HEK293 (cell line): Measurements from ENCODE around the gene CNTNAP5.

ENCODE experiments used
- CTCF ChIA-PET: fragments of 350-600 bp; formaldehyde crosslinking; extraction: SDS; loops from one replicate; lab custom pipeline; 2021; ENCODE audit warnings: antibody characterized with exemption; lab: Yijun Ruan, JAX
- POLR2A ChIA-PET: fragments of 300-600 bp; formaldehyde crosslinking; extraction: SDS; loops from one replicate; lab custom pipeline; 2020; ENCODE audit warnings: antibody characterized with exemption, inconsistent platforms; lab: Yijun Ruan, JAX
- H3K27ac ChIP-seq: fragments of 200-500 bp; sonication (Bioruptor generic); 2 replicates; pipeline ENCODE4 v1.5.1; 2014; ENCODE audit warnings: low read depth, low read length, control low read depth, inconsistent platforms; ENCODE audit errors: extremely low read depth
- H3K36me3 ChIP-seq, 2 experiments: fragments of 200-500 bp in 1 of 2; sonication (Bioruptor generic) in 1 of 2; 1 replicate in 1 of 2; 2 replicates in 1 of 2; pipeline ENCODE4 v1.5.1; 2014 to 2017; ENCODE audit warnings: inconsistent platforms in 2 of 2, low read length in 2 of 2; ENCODE audit not compliant: control insufficient read depth in 2 of 2, insufficient read depth in 1 of 2
- H3K4me1 ChIP-seq: fragments of 200-500 bp; sonication (Bioruptor generic); 2 replicates; pipeline ENCODE4 v1.5.1; 2014; ENCODE audit warnings: mild to moderate bottlenecking, low read length, inconsistent platforms; ENCODE audit not compliant: control insufficient read depth, insufficient read depth
- H3K4me3 ChIP-seq: 2 replicates; pipeline ENCODE4 v1.5.1; 2011; ENCODE audit warnings: low read depth, mild to moderate bottlenecking, control low read depth, low read length, moderate library complexity
- H3K9me3 ChIP-seq: fragments of 200-500 bp; sonication (Bioruptor generic); 2 replicates; pipeline ENCODE4 v1.5.1; 2014; ENCODE audit warnings: low read depth, low read length, inconsistent platforms; ENCODE audit not compliant: control insufficient read depth, insufficient read depth
- MEIS1 ChIP-seq: sonication (generic); formaldehyde crosslinking; IDR thresholded peaks from 2 replicates; pipeline ENCODE4 v1.8.1; 2022; ENCODE audit warnings: missing genetic modification reagents, mild to moderate bottlenecking, borderline replicate concordance
- MYNN ChIP-seq: fragments of 450-650 bp; formaldehyde crosslinking; IDR thresholded peaks from 2 replicates; pipeline ENCODE4 v1.5.1; 2016; ENCODE audit warnings: missing biosample characterization, missing genetic modification characterization, borderline replicate concordance
- ZBTB21 ChIP-seq: fragments of 450-650 bp; formaldehyde crosslinking; IDR thresholded peaks from 2 replicates; pipeline ENCODE4 v1.5.1; 2017; ENCODE audit warnings: missing biosample characterization, missing genetic modification characterization
- ZBTB48 ChIP-seq: fragments of 450-650 bp; formaldehyde crosslinking; IDR thresholded peaks from 2 replicates; pipeline ENCODE4 v1.5.1; 2016; ENCODE audit warnings: missing biosample characterization, missing genetic modification characterization
- ZBTB7A ChIP-seq: fragments of 450-650 bp; formaldehyde crosslinking; IDR thresholded peaks from 2 replicates; pipeline ENCODE4 v1.5.1; 2016; ENCODE audit warnings: low read depth, missing biosample characterization, missing genetic modification characterization
- ZEB2 ChIP-seq: fragments of 450-650 bp; formaldehyde crosslinking; IDR thresholded peaks from 2 replicates; pipeline ENCODE4 v1.5.1; 2016; ENCODE audit warnings: missing biosample characterization, missing genetic modification characterization
- ZNF114 ChIP-seq: fragments of 450-650 bp; formaldehyde crosslinking; IDR thresholded peaks from 2 replicates; pipeline ENCODE4 v1.5.0; 2017; ENCODE audit warnings: missing biosample characterization, missing genetic modification characterization
- ZNF121 ChIP-seq: fragments of 450-650 bp; formaldehyde crosslinking; IDR thresholded peaks from 2 replicates; pipeline ENCODE4 v1.5.1; 2016; ENCODE audit warnings: missing biosample characterization, missing genetic modification characterization
- ZNF155 ChIP-seq: fragments of 450-650 bp; formaldehyde crosslinking; IDR thresholded peaks from 2 replicates; pipeline ENCODE4 v1.5.1; 2016; ENCODE audit warnings: missing biosample characterization, missing genetic modification characterization
- ZNF169 ChIP-seq: fragments of 450-650 bp; formaldehyde crosslinking; IDR thresholded peaks from 2 replicates; pipeline ENCODE4 v1.5.1; 2016; ENCODE audit warnings: missing biosample characterization, missing genetic modification characterization
- ZNF221 ChIP-seq: fragments of 450-650 bp; formaldehyde crosslinking; IDR thresholded peaks from 2 replicates; pipeline ENCODE4 v1.5.1; 2017; ENCODE audit warnings: missing biosample characterization, missing genetic modification characterization, borderline replicate concordance
- ZNF37A ChIP-seq: fragments of 450-650 bp; IDR thresholded peaks from 2 replicates; pipeline ENCODE4 v1.5.1; 2018; ENCODE audit warnings: missing biosample characterization, missing genetic modification characterization
- ZNF394 ChIP-seq: fragments of 450-650 bp; formaldehyde crosslinking; IDR thresholded peaks from 2 replicates; pipeline ENCODE4 v1.5.1; 2016; ENCODE audit warnings: missing biosample characterization, missing genetic modification characterization, mild to moderate bottlenecking, moderate library complexity, borderline replicate concordance
- ZNF561 ChIP-seq: fragments of 450-650 bp; IDR thresholded peaks from 2 replicates; pipeline ENCODE4 v1.5.1; 2018; ENCODE audit warnings: missing biosample characterization, missing genetic modification characterization, borderline replicate concordance
- ZNF791 ChIP-seq: fragments of 450-650 bp; formaldehyde crosslinking; IDR thresholded peaks from 2 replicates; pipeline ENCODE4 v1.5.1; 2016; ENCODE audit warnings: missing biosample characterization, missing genetic modification characterization
- TF ChIP-seq, protein P1 (sequence below): fragments of 450-650 bp; formaldehyde crosslinking; IDR thresholded peaks from 2 replicates; pipeline ENCODE4 v1.5.1; 2016; ENCODE audit warnings: missing biosample characterization, missing genetic modification characterization
- TF ChIP-seq, protein P2 (sequence below): fragments of 450-650 bp; formaldehyde crosslinking; IDR thresholded peaks from 2 replicates; pipeline ENCODE4 v1.5.1; 2016; ENCODE audit warnings: missing biosample characterization, missing genetic modification characterization, borderline replicate concordance
- TF ChIP-seq, protein P3 (sequence below): fragments of 450-650 bp; formaldehyde crosslinking; IDR thresholded peaks from 2 replicates; pipeline ENCODE4 v1.5.1; 2017; ENCODE audit warnings: missing biosample characterization, missing genetic modification characterization
- TF ChIP-seq, protein P4 (sequence below): fragments of 450-650 bp; formaldehyde crosslinking; IDR thresholded peaks from 2 replicates; pipeline ENCODE4 v1.5.1; 2016; ENCODE audit warnings: missing biosample characterization, missing genetic modification characterization

CNTNAP5 gene

DNA sequence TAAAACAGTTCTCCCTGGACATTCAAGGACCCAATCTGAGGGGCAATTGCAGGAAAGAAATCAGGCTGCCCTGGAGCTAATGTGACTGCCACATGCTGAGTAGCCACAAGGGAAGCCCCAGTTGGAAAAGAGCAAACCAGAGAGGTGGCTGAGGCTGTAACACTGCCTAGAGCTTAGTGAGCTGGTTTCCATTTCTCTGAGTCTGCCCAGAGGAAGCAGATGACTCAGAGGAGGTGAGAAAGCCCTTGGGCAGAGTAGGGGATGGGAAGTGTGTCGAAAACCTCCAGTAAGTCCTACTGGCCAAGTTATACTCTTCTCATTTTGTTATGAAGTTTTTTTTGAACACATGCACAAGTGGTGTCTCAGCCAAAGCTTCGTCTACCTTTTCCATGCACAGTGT, 753.0 kb downstream of the CNTNAP5 start (continued):
- TF ChIP-seq, protein P1, sequence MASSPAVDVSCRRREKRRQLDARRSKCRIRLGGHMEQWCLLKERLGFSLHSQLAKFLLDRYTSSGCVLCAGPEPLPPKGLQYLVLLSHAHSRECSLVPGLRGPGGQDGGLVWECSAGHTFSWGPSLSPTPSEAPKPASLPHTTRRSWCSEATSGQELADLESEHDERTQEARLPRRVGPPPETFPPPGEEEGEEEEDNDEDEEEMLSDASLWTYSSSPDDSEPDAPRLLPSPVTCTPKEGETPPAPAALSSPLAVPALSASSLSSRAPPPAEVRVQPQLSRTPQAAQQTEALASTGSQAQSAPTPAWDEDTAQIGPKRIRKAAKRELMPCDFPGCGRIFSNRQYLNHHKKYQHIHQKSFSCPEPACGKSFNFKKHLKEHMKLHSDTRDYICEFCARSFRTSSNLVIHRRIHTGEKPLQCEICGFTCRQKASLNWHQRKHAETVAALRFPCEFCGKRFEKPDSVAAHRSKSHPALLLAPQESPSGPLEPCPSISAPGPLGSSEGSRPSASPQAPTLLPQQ (tag by site-specific recombination): no peak

DNA sequence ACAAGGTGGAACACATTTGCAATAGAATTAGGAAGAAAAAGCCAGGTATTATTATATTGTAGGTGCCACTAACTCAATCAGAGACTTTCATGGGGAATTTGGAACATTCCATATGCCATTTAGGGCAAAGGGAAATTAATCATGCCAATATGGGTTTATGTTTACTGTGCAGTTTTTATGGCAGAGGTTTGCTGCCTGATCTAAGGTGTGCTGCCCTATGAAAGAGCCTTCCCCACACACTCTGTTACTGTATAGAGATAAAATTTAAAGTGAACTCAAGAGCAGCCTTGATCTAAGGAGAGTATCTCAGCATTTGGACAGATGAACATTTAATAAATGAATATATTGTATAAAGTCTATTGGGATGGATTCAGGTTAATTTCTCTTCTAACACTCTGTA, 771.6 kb downstream of the CNTNAP5 start:
- no peaks in the 10 kb centered on the region for H3K9me3 ChIP-seq
- no peak overlapping the region for H3K27ac ChIP-seq
- H3K4me1 ChIP-seq: no peaks in the 10 kb centered on the region
- H3K4me3 ChIP-seq: no peak overlapping the region
- H3K36me3 ChIP-seq: no peaks in the 10 kb centered on the region
- ChIA-PET CTCF (no interaction called here), POLR2A (no interaction called here)
- TF ChIP-seq ZBTB48 (tag by site-specific recombination): no peak
- TF ChIP-seq ZBTB7A: no peak
- no peak for TF ChIP-seq ZNF37A
- TF ChIP-seq, protein P2, sequence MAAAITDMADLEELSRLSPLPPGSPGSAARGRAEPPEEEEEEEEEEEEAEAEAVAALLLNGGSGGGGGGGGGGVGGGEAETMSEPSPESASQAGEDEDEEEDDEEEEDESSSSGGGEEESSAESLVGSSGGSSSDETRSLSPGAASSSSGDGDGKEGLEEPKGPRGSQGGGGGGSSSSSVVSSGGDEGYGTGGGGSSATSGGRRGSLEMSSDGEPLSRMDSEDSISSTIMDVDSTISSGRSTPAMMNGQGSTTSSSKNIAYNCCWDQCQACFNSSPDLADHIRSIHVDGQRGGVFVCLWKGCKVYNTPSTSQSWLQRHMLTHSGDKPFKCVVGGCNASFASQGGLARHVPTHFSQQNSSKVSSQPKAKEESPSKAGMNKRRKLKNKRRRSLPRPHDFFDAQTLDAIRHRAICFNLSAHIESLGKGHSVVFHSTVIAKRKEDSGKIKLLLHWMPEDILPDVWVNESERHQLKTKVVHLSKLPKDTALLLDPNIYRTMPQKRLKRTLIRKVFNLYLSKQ (tag by site-specific recombination): no peak
- TF ChIP-seq ZNF561 (tag by site-specific recombination): no peak
- TF ChIP-seq ZNF169 (tag by site-specific recombination): no peak
- no peak for TF ChIP-seq ZNF221
- TF ChIP-seq, protein P3, sequence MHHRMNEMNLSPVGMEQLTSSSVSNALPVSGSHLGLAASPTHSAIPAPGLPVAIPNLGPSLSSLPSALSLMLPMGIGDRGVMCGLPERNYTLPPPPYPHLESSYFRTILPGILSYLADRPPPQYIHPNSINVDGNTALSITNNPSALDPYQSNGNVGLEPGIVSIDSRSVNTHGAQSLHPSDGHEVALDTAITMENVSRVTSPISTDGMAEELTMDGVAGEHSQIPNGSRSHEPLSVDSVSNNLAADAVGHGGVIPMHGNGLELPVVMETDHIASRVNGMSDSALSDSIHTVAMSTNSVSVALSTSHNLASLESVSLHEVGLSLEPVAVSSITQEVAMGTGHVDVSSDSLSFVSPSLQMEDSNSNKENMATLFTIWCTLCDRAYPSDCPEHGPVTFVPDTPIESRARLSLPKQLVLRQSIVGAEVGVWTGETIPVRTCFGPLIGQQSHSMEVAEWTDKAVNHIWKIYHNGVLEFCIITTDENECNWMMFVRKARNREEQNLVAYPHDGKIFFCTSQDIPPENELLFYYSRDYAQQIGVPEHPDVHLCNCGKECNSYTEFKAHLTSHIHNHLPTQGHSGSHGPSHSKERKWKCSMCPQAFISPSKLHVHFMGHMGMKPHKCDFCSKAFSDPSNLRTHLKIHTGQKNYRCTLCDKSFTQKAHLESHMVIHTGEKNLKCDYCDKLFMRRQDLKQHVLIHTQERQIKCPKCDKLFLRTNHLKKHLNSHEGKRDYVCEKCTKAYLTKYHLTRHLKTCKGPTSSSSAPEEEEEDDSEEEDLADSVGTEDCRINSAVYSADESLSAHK (tag by site-specific recombination): no peak

DNA sequence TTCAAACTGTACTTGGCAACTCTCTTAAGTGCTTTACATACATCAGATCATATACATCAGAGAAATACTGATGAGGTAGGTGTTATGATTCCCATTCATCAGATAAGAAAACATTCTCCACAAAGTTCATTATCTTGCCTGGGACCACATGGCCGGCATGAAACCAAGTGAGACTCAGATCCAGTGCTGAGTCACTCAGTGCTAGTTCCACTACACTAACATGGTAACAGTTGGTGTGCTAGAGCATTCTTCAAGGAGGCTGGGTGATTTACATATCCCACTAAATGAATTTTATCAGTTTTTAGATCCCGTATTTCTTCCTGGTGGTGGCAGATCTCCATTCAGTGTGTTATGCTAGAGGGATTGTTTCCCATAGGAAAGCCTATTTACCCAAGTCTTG, 772.0 kb downstream of the CNTNAP5 start:
- no peak overlapping the region for H3K4me3 ChIP-seq
- no peak overlapping the region for H3K27ac ChIP-seq
- CTCF ChIA-PET: interaction anchor here (0.6 kb wide), 1 partner anchor 515 kb away, joined by 4 read pairs; no protein-coding TSS in a partner anchor
- no peaks in the 10 kb centered on the region for H3K9me3 ChIP-seq
- no peaks in the 10 kb centered on the region for H3K4me1 ChIP-seq
- no peaks in the 10 kb centered on the region for H3K36me3 ChIP-seq
- no peak for TF ChIP-seq ZNF394 (tag by site-specific recombination)
- TF ChIP-seq ZNF121: no peak
- no peak for TF ChIP-seq ZNF155 (tag by site-specific recombination)
- TF ChIP-seq ZNF114 (tag by site-specific recombination): no peak
- TF ChIP-seq MEIS1 (CRISPR knock-in tag): no peak
- no peak for TF ChIP-seq ZBTB21 (tag by site-specific recombination)
- TF ChIP-seq, protein P4, sequence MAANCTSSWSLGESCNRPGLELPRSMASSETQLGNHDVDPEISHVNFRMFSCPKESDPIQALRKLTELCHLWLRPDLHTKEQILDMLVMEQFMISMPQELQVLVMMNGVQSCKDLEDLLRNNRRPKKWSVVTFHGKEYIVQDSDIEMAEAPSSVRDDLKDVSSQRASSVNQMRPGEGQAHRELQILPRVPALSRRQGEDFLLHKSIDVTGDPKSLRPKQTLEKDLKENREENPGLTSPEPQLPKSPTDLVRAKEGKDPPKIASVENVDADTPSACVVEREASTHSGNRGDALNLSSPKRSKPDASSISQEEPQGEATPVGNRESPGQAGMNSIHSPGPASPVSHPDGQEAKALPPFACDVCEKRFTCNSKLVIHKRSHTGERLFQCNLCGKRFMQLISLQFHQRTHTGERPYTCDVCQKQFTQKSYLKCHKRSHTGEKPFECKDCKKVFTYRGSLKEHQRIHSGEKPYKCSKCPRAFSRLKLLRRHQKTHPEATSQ (tag by site-specific recombination): no peak
- no peak for TF ChIP-seq MYNN (tag by site-specific recombination)
- TF ChIP-seq ZEB2: no peak
- no peak for TF ChIP-seq ZNF791 (tag by site-specific recombination)
- POLR2A ChIA-PET: no interaction called here
